ENCODE data around the gene ZNRD2. TPM values are rescaled to one million over a fixed set of nuclear protein-coding genes. Genes with fewer than 3 reads are reported as not detected.

Gene ZNRD2
- total RNA-seq, 1 experiment from 2014 or later, result 126 TPM

GRCh38 chr11:65545853-65546216, 24.4 kb upstream of the ZNRD2 start:
- Histone ChIP-seq H2AFZ (ENCODE audit: low read length) (peak overlapping the region; percentile 61), H3K36me3 (ENCODE audit: low read depth, low read length) (peaks cover 7% of the 10 kb centered on the region; the same call in 1 of the 2 replicates), H3K9me2 (replicated peaks; ENCODE audit: low read length) (no peaks in the 10 kb centered on the region), H3F3A (ENCODE audit: low read length, unreplicated experiment) (no peaks in the 10 kb centered on the region), H3K9me3 (ENCODE audit: low read length) (no peaks in the 10 kb centered on the region), H3K27me3 (ENCODE audit: low read length) (no peaks in the 10 kb centered on the region), H3K4me3 (ENCODE audit: low read length) (peak overlapping the region; percentile 69), H3K4me2 (ENCODE audit: low read length) (peak overlapping the region; percentile 88), H3K4me1 (ENCODE audit: insufficient read depth, low read length) (peaks cover 27% of the 10 kb centered on the region), H3K9ac (ENCODE audit: low read length) (no peak overlapping the region), H4K20me1 (ENCODE audit: low read length) (no peaks in the 10 kb centered on the region), H3K79me2 (ENCODE audit: low read length) (no peaks in the 10 kb centered on the region), H3K27ac (ENCODE audit: low read length) (peak overlapping the region; percentile 44)
- POLR2A ChIA-PET (ENCODE audit: unreplicated experiment), result interaction anchor here (0.8 kb wide), 1 partner anchor 21 kb away, joined by 7 read pairs; the partner anchor contains the start of gene SCYL1
- CTCF ChIA-PET, result no interaction called here
- DNase-seq (no peak), ATAC-seq (peak; percentile 2; the same call in 1 of the 2 replicates)
- TF ChIP-seq EZH2phosphoT487 (IDR thresholded peaks at IDR 0.05; ENCODE audit: borderline replicate concordance, low read length), result no peak
- TF ChIP-seq EZH2 (IDR thresholded peaks at IDR 0.05; ENCODE audit: low read length, unreplicated experiment), result no peak
- TF ChIP-seq CTCF (conservative IDR thresholded peaks at IDR 0.05; ENCODE audit: low read depth, low read length), result no peak
- BruUV-seq (replicated peaks), result TSS peak; percentile 27
- intact Hi-C loops (cut with micrococcal nuclease), result loop anchor here (10.0 kb wide), 1 partner anchor 69 kb away; the partner anchor contains the start of genes MAP3K11 and PCNX3

- peaks cover 28% of the 10 kb centered on the region for H3K4me1 ChIP-seq (ENCODE audit: insufficient read depth, low read length)
- intact Hi-C loops (cut with micrococcal nuclease), result loop anchor here (10.0 kb wide), 1 partner anchor 68 kb away; the partner anchor contains the start of genes MAP3K11 and PCNX3
- peak overlapping the region; percentile 69 for H3K4me3 ChIP-seq (ENCODE audit: low read length)
- no peaks in the 10 kb centered on the region for H3K79me2 ChIP-seq (ENCODE audit: low read length)
- peak overlapping the region; percentile 44 for H3K27ac ChIP-seq (ENCODE audit: low read length)
- TF ChIP-seq EZH2 (IDR thresholded peaks at IDR 0.05; ENCODE audit: low read length, unreplicated experiment), result no peak
- no peak for TF ChIP-seq EZH2phosphoT487 (IDR thresholded peaks at IDR 0.05; ENCODE audit: borderline replicate concordance, low read length)
- peak; percentile 94 for DNase-seq
- H3F3A ChIP-seq (ENCODE audit: low read length, unreplicated experiment), result no peaks in the 10 kb centered on the region
- H3K9me2 ChIP-seq (replicated peaks; ENCODE audit: low read length), result no peaks in the 10 kb centered on the region
- H3K9me3 ChIP-seq (ENCODE audit: low read length), result no peaks in the 10 kb centered on the region
- no peaks in the 10 kb centered on the region for H4K20me1 ChIP-seq (ENCODE audit: low read length)
- ChIA-PET CTCF (interaction anchor here (0.6 to 1.0 kb wide), 6 partner anchors 19 to 146 kb away, joined by 4 to 16 read pairs (median 9); partner anchors contain the start of genes EHBP1L1 and ZNRD2), POLR2A (ENCODE audit: unreplicated experiment) (interaction anchor here (0.5 to 0.8 kb wide), 2 partner anchors 21 to 272 kb away, joined by 3 to 7 read pairs; partner anchors contain the start of gene SCYL1)
- H3K9ac ChIP-seq (ENCODE audit: low read length), result no peak overlapping the region
- ATAC-seq, result peak; percentile 74
- peak overlapping the region; percentile 88 for H3K4me2 ChIP-seq (ENCODE audit: low read length)
- H3K27me3 ChIP-seq (ENCODE audit: low read length), result no peaks in the 10 kb centered on the region
- BruUV-seq (replicated peaks), result no TSS peak
- H2AFZ ChIP-seq (ENCODE audit: low read length), result peak overlapping the region; percentile 61
- peaks cover 7% of the 10 kb centered on the region; the same call in 1 of the 2 replicates for H3K36me3 ChIP-seq (ENCODE audit: low read depth, low read length)
Measured at GRCh38 chr11:65546217-65546958, 23.9 kb upstream of the ZNRD2 start.

- no peaks in the 10 kb centered on the region for H3K27me3 ChIP-seq (ENCODE audit: low read length)
- no peak overlapping the region for H3K9ac ChIP-seq (ENCODE audit: low read length)
- no peaks in the 10 kb centered on the region for H3F3A ChIP-seq (ENCODE audit: low read length, unreplicated experiment)
- no peak overlapping the region for H2AFZ ChIP-seq (ENCODE audit: low read length)
- H3K9me3 ChIP-seq (ENCODE audit: low read length), result no peaks in the 10 kb centered on the region
- H4K20me1 ChIP-seq (ENCODE audit: low read length), result no peaks in the 10 kb centered on the region
- peaks cover 25% of the 10 kb centered on the region for H3K4me1 ChIP-seq (ENCODE audit: insufficient read depth, low read length)
- no peaks in the 10 kb centered on the region for H3K79me2 ChIP-seq (ENCODE audit: low read length)
- intact Hi-C loops (cut with micrococcal nuclease), result loop anchor here (10.0 kb wide), 1 partner anchor 67 kb away; the partner anchor contains the start of genes MAP3K11 and PCNX3
- TF ChIP-seq EZH2phosphoT487 (IDR thresholded peaks at IDR 0.05; ENCODE audit: borderline replicate concordance, low read length) (no peak), CTCF (conservative IDR thresholded peaks at IDR 0.05; ENCODE audit: low read depth, low read length) (no peak), EZH2 (IDR thresholded peaks at IDR 0.05; ENCODE audit: low read length, unreplicated experiment) (no peak)
- no TSS peak for BruUV-seq (replicated peaks)
- H3K4me3 ChIP-seq (ENCODE audit: low read length), result no peak overlapping the region
- peaks cover 11% of the 10 kb centered on the region; the same call in 1 of the 2 replicates for H3K36me3 ChIP-seq (ENCODE audit: low read depth, low read length)
- ATAC-seq (no peak), DNase-seq (no peak)
- H3K27ac ChIP-seq (ENCODE audit: low read length), result no peak overlapping the region
- ChIA-PET POLR2A (ENCODE audit: unreplicated experiment) (interaction anchor here (0.5 kb wide), 1 partner anchor 271 kb away, joined by 3 read pairs; no protein-coding TSS in a partner anchor), CTCF (no interaction called here)
- no peak overlapping the region for H3K4me2 ChIP-seq (ENCODE audit: low read length)
- no peaks in the 10 kb centered on the region for H3K9me2 ChIP-seq (replicated peaks; ENCODE audit: low read length)
Measured at GRCh38 chr11:65547446-65548125, 22.7 kb upstream of the ZNRD2 start.
